SJCRH30 (cell line): ENCODE data around the gene TP73. TPM values are rescaled to one million over a fixed set of nuclear protein-coding genes. Genes with fewer than 3 reads are reported as not detected.
A peak's percentile ranks its signal among the peaks of the same experiment; 100 is the strongest.

Experiments
- DNase-seq, 2 experiments: peaks; one replicate each; pipeline ENCODE4 v3.0.0-alpha.2; 2015 to 2020
- H3K27ac ChIP-seq: fragments of 250-450 bp; sonication (Bioruptor Pico); 2 replicates; pipeline ENCODE4 v1.5.1; 2020; ENCODE audit warnings: mild to moderate bottlenecking, moderate library complexity
- H3K27me3 ChIP-seq: fragments of 250-450 bp; sonication (Bioruptor Pico); 2 replicates; pipeline ENCODE4 v1.5.1; 2020; ENCODE audit warnings: mild to moderate bottlenecking, moderate library complexity
- H3K36me3 ChIP-seq: fragments of 250-450 bp; sonication (Bioruptor Pico); 2 replicates; pipeline ENCODE4 v1.5.1; 2020; ENCODE audit warnings: mild to moderate bottlenecking, moderate library complexity
- H3K4me1 ChIP-seq: fragments of 250-450 bp; sonication (Bioruptor Pico); 2 replicates; pipeline ENCODE4 v1.5.1; 2020; ENCODE audit warnings: mild to moderate bottlenecking, moderate library complexity
- H3K4me3 ChIP-seq: fragments of 250-450 bp; sonication (Bioruptor Pico); 2 replicates; pipeline ENCODE4 v1.5.1; 2020; ENCODE audit warnings: mild to moderate bottlenecking, moderate library complexity
- H3K9me3 ChIP-seq: fragments of 250-450 bp; sonication (Bioruptor Pico); replicated peaks from 2 replicates; pipeline ENCODE4 v1.5.1; 2020; ENCODE audit warnings: mild to moderate bottlenecking, moderate library complexity
- total RNA-seq: library from RNA; depleted of rRNA; stranded (reverse); fragments of >200 nt; shearing (Covaris generic); gene quantifications from 2 replicates; pipeline ENCODE4 v1.2.3, GENCODE V29; 2014

Gene TP73
- total RNA-seq, 1 experiment from 2014 or later: 14.9 TPM

DNA sequence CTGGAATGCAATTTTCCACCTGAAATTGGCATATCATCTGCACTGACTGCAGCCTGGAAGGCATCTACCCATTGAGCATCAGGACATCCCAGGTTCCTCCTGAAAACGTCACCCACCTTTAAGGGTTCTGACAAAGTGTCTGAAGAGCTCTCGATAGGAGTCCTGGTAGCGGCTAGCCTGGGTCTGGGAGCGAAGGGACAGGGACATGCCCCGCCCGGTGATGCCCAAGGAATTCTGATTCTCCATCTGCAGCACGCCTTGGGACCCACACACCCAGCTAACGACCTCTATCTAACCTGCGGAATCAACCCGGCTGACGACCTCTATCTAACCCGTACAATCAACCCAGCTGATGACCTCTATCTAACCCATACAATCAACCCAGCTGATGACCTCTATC lies 86.6 kb downstream of the TP73 start:
- no peak for DNase-seq
- Histone ChIP-seq H3K27me3 (no peaks in the 10 kb centered on the region), H3K27ac (no peak overlapping the region), H3K36me3 (peaks cover 5% of the 10 kb centered on the region; the same call in 1 of the 2 replicates), H3K4me3 (no peak overlapping the region), H3K4me1 (peaks cover 30% of the 10 kb centered on the region), H3K9me3 (no peaks in the 10 kb centered on the region)

DNA sequence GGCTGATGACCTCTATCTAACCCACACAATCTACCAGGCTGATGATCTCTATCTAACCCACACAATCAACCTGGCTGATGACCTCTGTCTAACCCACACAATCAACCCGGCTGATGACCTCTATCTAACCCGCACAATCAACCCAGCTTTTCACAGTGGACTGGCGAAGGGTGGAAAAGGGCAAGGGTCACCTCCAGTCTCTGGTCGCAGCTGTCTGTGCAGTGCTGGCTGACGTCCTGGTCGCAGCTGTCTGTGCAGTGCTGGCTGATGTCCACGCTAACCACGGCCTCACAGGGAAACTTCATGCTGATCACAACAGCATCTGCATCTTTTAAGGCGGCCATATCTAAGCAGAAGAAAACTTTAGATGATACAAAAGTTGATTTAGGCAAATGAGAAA lies 87.7 kb downstream of the TP73 start:
- peak; percentile 81 to 84 for DNase-seq
- Histone ChIP-seq H3K27me3 (no peaks in the 10 kb centered on the region), H3K4me1 (peaks cover 25% of the 10 kb centered on the region), H3K27ac (peak overlapping the region; percentile 51), H3K4me3 (no peak overlapping the region), H3K9me3 (no peaks in the 10 kb centered on the region), H3K36me3 (peaks cover 5% of the 10 kb centered on the region; the same call in 1 of the 2 replicates)

DNA sequence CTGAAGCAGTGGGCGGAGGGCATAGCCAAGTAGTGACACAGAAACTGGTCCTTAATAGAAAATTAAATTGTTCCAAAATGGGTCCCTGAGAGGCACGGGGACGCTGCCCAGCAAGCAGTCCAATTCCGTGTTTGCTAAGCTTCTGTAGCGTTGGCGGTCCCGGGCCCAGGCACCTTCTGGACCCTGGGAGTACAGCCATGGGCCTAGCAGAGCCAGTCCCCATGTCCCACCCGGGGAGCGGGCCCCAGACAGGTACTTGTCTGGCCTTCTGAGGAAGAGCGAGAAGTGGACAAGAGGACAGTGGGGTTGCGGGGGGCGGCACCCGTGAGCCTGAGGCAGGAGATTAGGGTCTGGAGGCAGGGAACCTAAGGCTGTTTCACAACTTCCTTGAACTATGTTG lies 88.4 kb downstream of the TP73 start:
- Histone ChIP-seq H3K27me3 (no peaks in the 10 kb centered on the region), H3K4me3 (no peak overlapping the region), H3K9me3 (no peaks in the 10 kb centered on the region), H3K27ac (peak overlapping the region; percentile 51), H3K4me1 (peaks cover 18% of the 10 kb centered on the region), H3K36me3 (peaks cover 5% of the 10 kb centered on the region; the same call in 1 of the 2 replicates)
- no peak for DNase-seq

DNA sequence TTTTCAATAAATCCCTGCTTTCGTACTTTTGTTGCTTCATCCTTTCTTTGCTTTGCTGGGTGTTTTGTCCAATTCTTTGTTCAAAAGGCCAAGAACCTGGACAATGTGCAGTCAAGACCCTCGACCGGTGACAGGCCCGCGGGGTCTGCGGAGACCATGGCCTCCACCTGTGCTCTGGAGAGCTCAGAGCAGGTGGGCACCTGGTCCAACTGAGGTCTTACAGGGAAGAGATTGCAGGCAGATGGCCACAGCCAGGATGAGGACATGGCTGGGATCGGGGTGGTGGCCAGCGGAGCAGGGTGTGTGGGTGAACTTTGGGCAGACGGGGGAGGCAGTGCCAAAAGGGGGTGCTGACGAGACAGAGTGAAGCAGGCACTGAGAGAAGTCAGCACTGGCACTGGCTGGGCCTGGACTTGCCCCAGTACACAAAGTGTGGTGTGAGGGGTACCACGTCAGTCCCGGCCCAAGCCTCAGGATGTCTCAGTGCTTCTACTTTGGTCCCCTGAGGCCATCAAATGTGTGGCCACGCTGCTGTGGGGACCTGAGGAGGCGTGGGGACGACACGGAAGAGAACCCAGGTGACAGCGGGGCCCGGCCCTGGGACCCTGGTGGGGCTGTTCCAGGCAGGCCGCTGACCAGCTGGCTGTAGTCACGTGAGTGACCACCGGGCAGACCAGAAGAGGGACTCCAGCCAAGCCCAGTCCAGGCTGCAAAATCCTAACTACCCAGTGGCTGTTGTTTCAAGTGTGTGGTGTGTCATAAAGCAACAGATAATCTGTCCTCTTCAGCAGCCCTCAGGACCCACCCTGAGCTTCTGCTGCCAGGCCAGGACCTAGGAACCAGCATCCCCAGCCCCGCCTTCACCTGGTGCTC lies 89.5 kb downstream of the TP73 start:
- Histone ChIP-seq H3K4me1 (peaks cover 11% of the 10 kb centered on the region), H3K9me3 (no peaks in the 10 kb centered on the region), H3K27ac (no peak overlapping the region), H3K27me3 (no peaks in the 10 kb centered on the region), H3K36me3 (peaks cover 5% of the 10 kb centered on the region; the same call in 1 of the 2 replicates), H3K4me3 (no peak overlapping the region)
- no peak for DNase-seq

DNA sequence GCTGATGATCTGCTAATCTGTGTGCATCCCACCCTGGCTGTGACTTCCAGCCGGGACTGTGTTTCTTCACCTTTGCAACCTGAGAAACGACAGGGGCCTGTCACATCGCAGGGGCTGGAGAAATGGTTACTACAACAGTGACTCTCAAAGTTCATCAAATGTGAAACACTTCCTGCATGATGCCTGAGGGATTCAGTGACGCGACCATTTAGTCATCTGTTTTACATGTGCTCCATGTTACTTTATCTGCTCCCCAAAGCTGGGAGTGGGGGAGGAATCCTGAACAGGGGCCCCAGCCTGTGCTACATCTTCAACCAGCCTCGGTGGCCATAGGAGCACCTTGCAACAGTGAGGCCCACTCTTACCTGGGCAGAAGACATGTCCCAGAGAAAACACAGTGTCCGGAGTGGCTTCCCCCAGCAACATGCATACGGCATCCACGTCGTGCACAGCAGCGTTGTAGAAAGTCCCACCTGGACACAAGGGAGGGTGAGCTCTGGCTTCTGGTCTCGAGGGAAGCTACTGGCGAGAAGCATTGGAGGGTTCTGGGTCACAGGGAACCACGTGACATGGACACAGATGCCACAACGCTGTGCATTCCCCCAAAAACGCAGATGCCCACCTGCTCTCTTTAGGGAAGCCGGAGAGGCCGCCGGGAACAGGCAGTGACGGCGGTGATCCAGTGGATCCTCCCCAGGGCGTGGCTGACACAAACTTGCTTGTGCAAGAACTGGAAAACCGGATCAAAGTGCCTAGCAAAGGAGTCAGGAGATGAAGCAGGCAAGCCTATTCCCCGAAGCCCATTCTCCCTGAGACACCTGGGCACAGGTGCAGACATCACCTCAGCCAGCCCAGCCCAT lies 90.4 kb downstream of the TP73 start:
- Histone ChIP-seq H3K27ac (no peak overlapping the region), H3K9me3 (no peaks in the 10 kb centered on the region), H3K4me1 (peaks cover 11% of the 10 kb centered on the region), H3K36me3 (peaks cover 5% of the 10 kb centered on the region; the same call in 1 of the 2 replicates), H3K27me3 (no peaks in the 10 kb centered on the region), H3K4me3 (no peak overlapping the region)
- no peak for DNase-seq

DNA sequence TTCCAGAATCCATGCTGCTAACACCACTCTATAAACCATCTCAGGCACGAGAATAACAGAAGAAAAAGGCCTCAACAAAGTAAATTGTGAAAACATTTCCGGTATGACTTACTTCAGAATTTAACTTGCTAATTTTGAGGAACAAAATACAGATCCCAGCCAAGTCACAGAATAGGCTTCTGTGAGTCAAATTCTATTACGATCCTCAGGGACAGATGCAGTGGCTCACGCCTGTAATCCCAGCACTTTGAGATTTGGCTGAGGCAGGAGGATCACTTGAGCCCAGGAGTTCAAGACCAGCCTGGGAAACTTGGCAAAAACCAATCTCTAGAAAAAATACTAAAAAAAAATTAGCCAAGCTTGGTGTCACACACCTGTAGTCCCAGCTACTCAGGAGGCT lies 91.1 kb downstream of the TP73 start:
- H3K27me3 ChIP-seq: no peaks in the 10 kb centered on the region
- no peak overlapping the region for H3K4me3 ChIP-seq
- peaks cover 11% of the 10 kb centered on the region for H3K4me1 ChIP-seq
- H3K36me3 ChIP-seq: no peaks in the 10 kb centered on the region
- H3K27ac ChIP-seq: no peak overlapping the region
- DNase-seq: no peak
- H3K9me3 ChIP-seq: no peaks in the 10 kb centered on the region

DNA sequence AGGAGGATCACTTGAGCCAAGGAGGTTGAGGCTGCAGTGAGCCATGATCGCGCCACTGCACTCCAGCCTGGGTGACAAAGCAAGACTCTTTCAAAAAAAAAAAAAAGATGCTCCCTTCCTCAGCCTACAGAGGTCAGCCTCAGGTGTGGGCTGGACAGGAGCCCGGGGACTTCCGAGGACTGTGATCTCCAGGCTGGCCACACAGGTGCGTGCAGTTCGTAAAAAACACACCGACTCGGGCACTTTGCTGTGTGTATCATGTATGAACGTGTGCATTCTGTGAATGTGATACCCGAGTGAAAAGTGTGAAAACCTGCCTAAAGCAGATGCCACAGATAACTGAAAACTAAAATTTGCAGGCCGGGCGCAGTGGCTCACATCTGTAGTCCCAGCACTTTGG lies 91.5 kb downstream of the TP73 start:
- Histone ChIP-seq H3K4me3 (no peak overlapping the region), H3K27me3 (no peaks in the 10 kb centered on the region), H3K27ac (no peak overlapping the region), H3K4me1 (peaks cover 11% of the 10 kb centered on the region), H3K36me3 (no peaks in the 10 kb centered on the region), H3K9me3 (no peaks in the 10 kb centered on the region)
- DNase-seq: no peak

DNA sequence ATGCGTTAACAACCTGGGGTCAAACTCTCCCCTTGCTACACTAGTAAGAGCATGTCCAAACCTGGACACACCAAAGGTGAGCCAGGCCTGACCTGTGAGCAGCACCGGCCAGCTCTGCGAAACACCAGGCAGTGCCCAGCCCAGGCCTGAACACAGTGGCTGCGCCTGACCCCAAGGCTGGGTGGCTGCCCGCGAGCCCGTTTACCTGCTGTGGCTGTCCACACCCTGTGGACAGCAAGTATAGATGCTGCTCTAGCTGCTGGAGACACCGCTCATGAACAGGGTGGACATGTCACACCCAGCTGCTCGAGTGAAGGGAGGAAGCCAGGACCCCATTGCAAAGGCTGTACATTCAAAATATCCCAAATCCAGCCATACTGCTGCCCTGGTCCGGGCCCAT lies 92.3 kb downstream of the TP73 start:
- no peak for DNase-seq
- H3K4me3 ChIP-seq: no peak overlapping the region
- H3K27ac ChIP-seq: no peak overlapping the region
- peaks cover 6% of the 10 kb centered on the region; the same call in 1 of the 2 replicates for H3K27me3 ChIP-seq
- no peaks in the 10 kb centered on the region for H3K9me3 ChIP-seq
- no peaks in the 10 kb centered on the region for H3K36me3 ChIP-seq
- H3K4me1 ChIP-seq: peaks cover 11% of the 10 kb centered on the region

DNA sequence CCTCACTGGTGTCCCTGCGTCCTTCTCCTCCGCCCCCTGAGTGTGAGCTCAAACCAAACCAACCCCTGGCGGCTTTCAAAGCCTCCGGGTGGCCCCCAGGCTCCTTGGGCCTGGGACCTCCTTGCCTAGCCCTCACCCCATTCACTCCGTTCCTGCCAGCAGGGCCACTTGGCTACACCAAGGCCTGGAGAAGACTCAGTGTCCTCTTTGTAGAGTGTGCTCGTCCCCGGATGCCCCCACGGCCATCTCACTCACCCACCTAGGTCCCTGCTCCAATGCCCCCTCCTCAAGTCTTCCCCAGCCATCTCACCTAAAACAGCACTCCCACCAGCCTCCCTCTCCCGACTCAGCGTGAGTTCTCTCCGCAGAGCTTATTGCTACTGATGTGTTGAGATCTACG lies 92.8 kb downstream of the TP73 start:
- Histone ChIP-seq H3K36me3 (no peaks in the 10 kb centered on the region), H3K9me3 (no peaks in the 10 kb centered on the region), H3K27me3 (peaks cover 6% of the 10 kb centered on the region; the same call in 1 of the 2 replicates), H3K4me3 (no peak overlapping the region), H3K27ac (no peak overlapping the region), H3K4me1 (peaks cover 8% of the 10 kb centered on the region)
- no peak for DNase-seq

DNA sequence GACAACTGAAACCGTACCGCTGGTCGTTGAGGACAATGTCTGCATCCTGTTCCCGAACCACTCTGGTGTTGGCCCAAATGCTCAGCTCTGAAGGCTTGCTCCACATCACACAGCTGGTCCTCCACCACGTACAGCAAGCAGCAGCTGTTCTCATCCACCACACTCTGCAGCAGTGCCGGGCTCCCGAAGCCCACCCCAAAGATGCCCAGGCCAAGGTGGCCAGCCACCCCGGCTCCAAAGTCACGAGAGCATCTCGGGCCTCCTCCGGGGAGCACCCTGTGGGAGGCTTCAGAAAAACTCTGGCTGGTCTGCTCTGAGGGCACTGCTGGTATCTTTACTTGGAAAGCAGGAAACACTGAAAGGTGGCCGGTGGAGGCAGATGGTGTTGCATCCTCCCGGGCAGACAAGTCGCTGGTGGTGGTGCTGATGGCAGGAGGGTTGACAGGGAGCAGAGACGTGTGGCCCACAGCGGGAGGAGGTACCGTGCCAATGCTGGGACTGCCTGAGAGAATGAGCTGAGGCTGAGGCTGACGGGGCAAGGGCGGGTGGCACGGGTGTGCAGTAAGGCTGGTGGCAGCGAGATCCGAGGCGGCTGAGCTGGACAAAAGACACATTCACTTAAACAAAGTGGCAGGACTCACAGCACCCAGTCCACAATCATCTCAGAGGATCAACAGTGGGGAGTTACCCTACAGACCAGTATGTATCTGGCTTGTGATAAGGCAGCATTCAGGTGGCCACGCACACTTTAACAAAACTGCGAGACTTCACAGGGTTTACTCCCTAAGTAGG lies 93.5 kb downstream of the TP73 start:
- Histone ChIP-seq H3K4me1 (peaks cover under 1% of the 10 kb centered on the region), H3K4me3 (no peak overlapping the region), H3K36me3 (no peaks in the 10 kb centered on the region), H3K27ac (no peak overlapping the region), H3K27me3 (peaks cover 6% of the 10 kb centered on the region; the same call in 1 of the 2 replicates), H3K9me3 (no peaks in the 10 kb centered on the region)
- no peak for DNase-seq

DNA sequence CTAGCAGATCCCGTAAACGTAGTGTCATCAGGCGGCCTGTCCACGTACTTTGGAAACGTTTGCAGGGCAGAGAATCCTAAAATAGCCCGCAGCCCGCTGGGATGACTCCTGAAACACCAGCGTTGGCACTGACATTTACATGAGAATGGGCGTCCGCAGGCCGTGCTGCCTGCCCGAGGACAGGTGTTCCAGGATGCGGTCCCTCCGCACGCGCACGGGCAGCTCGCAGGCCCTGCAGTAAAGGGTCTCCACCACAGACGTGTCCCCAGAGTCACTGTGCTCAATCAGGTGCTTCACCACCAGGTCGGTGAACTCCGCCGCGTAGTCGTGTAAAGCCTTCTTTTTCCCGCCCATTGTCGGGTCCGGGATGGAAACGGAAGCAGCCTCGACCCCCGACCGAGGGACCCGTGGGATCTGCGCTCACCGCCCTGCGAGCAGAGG lies 94.1 kb downstream of the TP73 start:
- no peak for DNase-seq

DNA sequence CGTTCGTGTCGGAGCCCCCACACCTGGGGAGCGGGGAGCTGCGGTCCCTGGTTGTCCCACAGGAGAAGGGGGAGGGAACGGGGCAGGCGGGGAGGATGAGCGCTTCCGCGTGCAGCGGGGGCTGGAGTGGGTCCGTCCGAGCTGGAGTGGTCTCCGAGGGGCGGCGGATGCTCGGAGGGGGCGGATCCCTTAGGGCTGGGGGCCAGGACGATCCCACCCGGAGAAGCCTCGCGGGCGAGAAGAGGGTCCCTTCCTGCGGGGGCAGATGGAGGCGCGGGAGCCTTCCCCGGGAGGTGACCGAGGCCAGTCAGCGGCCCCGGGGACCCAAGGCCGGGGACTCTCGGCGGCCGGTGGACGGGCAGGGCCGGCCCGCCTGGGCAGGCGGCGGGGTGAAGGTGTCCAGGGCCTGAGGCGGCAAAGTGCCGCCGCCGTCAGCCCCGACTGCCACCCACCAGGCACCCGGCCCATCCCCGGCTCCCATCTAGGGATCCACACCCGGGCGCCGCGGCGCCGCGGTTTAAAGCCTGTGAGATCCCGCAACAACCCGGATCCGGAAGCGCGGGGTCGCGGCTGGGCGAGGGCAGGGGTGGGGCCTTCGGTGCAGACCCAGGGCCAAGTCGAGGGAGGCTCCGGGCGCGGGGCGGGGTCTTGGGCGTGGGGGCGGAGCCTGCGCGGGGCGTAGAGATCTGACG lies 94.7 kb downstream of the TP73 start:
- H3K4me1 ChIP-seq: no peaks in the 10 kb centered on the region; the same call in 1 of the 2 replicates
- peaks cover 6% of the 10 kb centered on the region; the same call in 1 of the 2 replicates for H3K27me3 ChIP-seq
- no peaks in the 10 kb centered on the region for H3K9me3 ChIP-seq
- no peak overlapping the region for H3K27ac ChIP-seq
- DNase-seq: peak; percentile 75 to 78
- H3K4me3 ChIP-seq: peak overlapping the region; percentile 61
- no peaks in the 10 kb centered on the region for H3K36me3 ChIP-seq

More for the DNA sequence above, 94.1 kb downstream of the TP73 start:
- no peak overlapping the region for H3K27ac ChIP-seq
- H3K9me3 ChIP-seq: no peaks in the 10 kb centered on the region
- peaks cover 6% of the 10 kb centered on the region; the same call in 1 of the 2 replicates for H3K27me3 ChIP-seq
- H3K4me1 ChIP-seq: no peaks in the 10 kb centered on the region; the same call in 1 of the 2 replicates
- H3K4me3 ChIP-seq: no peak overlapping the region; the same call in 1 of the 2 replicates
- no peaks in the 10 kb centered on the region for H3K36me3 ChIP-seq

DNA sequence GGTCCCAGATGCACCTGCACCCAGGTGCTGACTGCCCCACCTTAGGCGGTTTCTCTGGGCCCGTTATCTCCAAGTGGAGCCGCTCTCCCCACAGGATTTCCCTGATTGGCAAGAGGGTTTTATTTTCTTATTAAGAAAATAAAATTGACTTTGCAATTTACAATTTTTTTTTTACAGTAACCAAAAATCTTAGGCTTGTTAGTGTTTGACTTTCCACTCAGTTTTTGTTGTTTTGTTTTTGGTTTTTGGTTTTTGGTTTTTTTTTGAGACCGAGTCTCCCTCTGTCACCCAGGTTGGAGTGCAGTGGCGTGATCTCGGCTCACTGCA lies 95.2 kb downstream of the TP73 start:
- Histone ChIP-seq H3K27ac (no peak overlapping the region), H3K4me3 (peak overlapping the region; percentile 61)

DNA sequence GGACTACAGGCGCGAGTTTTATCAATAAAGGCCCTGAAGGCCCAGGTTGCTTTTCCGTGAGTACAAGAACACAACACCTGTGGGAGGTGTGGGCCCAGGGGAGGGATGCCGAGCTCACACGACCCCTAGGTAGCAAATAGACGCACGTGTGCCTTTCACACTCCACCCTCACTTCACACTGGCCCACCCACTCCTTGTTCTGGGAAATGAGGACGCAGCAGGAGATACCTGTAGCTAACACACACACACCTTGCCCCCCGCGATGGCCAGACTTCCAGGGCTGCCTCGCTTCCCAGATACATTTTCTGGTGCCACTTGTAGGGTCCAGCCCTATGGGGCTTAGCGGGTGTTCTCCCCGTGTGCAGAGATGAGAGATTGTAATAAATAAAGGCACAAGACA lies 95.6 kb downstream of the TP73 start:
- Histone ChIP-seq H3K36me3 (no peaks in the 10 kb centered on the region), H3K4me1 (no peaks in the 10 kb centered on the region; the same call in 1 of the 2 replicates), H3K4me3 (no peak overlapping the region), H3K27ac (no peak overlapping the region), H3K9me3 (no peaks in the 10 kb centered on the region), H3K27me3 (peaks cover 10% of the 10 kb centered on the region; the same call in 1 of the 2 replicates)
- no peak for DNase-seq

More for the DNA sequence above, 95.2 kb downstream of the TP73 start:
- Histone ChIP-seq H3K27me3 (peaks cover 6% of the 10 kb centered on the region; the same call in 1 of the 2 replicates), H3K4me1 (no peaks in the 10 kb centered on the region; the same call in 1 of the 2 replicates), H3K36me3 (no peaks in the 10 kb centered on the region), H3K9me3 (no peaks in the 10 kb centered on the region)
- no peak for DNase-seq
